ENCODE measurements around the gene TBCK.

DNA sequence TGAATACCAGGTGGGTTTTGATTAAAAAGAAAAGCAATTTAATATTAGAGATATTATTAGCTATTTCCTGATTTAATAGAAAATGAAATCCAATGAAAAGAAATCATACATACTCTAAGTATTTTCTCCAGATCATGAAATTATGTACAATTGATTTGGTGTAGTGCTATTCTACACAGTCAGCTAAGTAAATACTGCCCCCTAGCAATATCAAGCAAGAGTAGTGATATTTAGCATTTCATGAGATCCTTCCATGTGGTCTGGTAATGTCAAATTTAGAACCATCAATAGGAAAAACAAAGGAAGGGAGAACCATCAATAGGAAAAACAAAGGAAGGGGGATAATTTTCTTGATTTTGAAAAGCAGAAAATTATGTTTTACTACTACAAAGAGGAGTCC lies 114.6 kb downstream of the TBCK start:
- TF ChIP-seq, protein P1, sequence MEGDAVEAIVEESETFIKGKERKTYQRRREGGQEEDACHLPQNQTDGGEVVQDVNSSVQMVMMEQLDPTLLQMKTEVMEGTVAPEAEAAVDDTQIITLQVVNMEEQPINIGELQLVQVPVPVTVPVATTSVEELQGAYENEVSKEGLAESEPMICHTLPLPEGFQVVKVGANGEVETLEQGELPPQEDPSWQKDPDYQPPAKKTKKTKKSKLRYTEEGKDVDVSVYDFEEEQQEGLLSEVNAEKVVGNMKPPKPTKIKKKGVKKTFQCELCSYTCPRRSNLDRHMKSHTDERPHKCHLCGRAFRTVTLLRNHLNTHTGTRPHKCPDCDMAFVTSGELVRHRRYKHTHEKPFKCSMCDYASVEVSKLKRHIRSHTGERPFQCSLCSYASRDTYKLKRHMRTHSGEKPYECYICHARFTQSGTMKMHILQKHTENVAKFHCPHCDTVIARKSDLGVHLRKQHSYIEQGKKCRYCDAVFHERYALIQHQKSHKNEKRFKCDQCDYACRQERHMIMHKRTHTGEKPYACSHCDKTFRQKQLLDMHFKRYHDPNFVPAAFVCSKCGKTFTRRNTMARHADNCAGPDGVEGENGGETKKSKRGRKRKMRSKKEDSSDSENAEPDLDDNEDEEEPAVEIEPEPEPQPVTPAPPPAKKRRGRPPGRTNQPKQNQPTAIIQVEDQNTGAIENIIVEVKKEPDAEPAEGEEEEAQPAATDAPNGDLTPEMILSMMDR (conservative IDR thresholded peaks at IDR 0.05; ENCODE audit: low read depth, low read length): peak; percentile 75
- TF ChIP-seq EZH2 (IDR thresholded peaks at IDR 0.05; ENCODE audit: borderline replicate concordance, low read depth, low read length, poor library complexity, severe bottlenecking): no peak

Measured in A673 (cell line).